T-helper 17 cell (primary cell): ENCODE data around the gene NCAPG. TPM values are rescaled to one million over a fixed set of nuclear protein-coding genes. Genes with fewer than 3 reads are reported as not detected.

Experiments used
- ATAC-seq: fragments of 150-1000 bp; cut with Tn5 transposase; 2 replicates; pipeline ENCODE4 v1.10.0; 2021; ENCODE audit warnings: mild to moderate bottlenecking, moderate library complexity
- DNase-seq, 3 donors: peaks; one replicate each; pipeline versions ENCODE4 v3.0.0 to v3.0.0-alpha.2; 2020 to 2021
- H3K9me3 ChIP-seq: one replicate; pipeline ENCODE4 v1.7.0; 2013; ENCODE audit warnings: low read length, mild to moderate bottlenecking; ENCODE audit not compliant: control insufficient read depth, poor library complexity, severe bottlenecking
- H3K27ac Mint-ChIP-seq: one replicate; pipeline ENCODE4 v1.8.0; 2022; ENCODE audit warnings: mild to moderate bottlenecking, moderate library complexity, mixed read lengths
- H3K27me3 Mint-ChIP-seq: one replicate; pipeline ENCODE4 v1.8.0; 2022; ENCODE audit warnings: mixed read lengths
- H3K36me3 Mint-ChIP-seq: one replicate; pipeline ENCODE4 v1.8.0; 2022; ENCODE audit warnings: low read depth, mixed read lengths
- H3K4me1 Mint-ChIP-seq: one replicate; pipeline ENCODE4 v1.8.0; 2022; ENCODE audit warnings: mild to moderate bottlenecking, mixed read lengths
- H3K4me3 Mint-ChIP-seq: one replicate; pipeline ENCODE4 v1.8.0; 2022; ENCODE audit warnings: mild to moderate bottlenecking, moderate library complexity, mixed read lengths
- total RNA-seq, 4 donors: library from RNA in 2 of 4; stranded (reverse) in 2 of 4; gene quantifications; one replicate each; pipeline ENCODE4 v1.2.3 and lab custom pipeline; 2022 to 2026

The NCAPG gene, protein sequence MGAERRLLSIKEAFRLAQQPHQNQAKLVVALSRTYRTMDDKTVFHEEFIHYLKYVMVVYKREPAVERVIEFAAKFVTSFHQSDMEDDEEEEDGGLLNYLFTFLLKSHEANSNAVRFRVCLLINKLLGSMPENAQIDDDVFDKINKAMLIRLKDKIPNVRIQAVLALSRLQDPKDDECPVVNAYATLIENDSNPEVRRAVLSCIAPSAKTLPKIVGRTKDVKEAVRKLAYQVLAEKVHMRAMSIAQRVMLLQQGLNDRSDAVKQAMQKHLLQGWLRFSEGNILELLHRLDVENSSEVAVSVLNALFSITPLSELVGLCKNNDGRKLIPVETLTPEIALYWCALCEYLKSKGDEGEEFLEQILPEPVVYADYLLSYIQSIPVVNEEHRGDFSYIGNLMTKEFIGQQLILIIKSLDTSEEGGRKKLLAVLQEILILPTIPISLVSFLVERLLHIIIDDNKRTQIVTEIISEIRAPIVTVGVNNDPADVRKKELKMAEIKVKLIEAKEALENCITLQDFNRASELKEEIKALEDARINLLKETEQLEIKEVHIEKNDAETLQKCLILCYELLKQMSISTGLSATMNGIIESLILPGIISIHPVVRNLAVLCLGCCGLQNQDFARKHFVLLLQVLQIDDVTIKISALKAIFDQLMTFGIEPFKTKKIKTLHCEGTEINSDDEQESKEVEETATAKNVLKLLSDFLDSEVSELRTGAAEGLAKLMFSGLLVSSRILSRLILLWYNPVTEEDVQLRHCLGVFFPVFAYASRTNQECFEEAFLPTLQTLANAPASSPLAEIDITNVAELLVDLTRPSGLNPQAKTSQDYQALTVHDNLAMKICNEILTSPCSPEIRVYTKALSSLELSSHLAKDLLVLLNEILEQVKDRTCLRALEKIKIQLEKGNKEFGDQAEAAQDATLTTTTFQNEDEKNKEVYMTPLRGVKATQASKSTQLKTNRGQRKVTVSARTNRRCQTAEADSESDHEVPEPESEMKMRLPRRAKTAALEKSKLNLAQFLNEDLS
- total RNA-seq (1 to 10 TPM in 1 of 2 donors, under 1 TPM in 1; 0.35 to 1.2 TPM), total RNA-seq (lab: John Stamatoyannopoulos, UW) (3.6 to 5.6 reads per million in 2 donors)

DNA sequence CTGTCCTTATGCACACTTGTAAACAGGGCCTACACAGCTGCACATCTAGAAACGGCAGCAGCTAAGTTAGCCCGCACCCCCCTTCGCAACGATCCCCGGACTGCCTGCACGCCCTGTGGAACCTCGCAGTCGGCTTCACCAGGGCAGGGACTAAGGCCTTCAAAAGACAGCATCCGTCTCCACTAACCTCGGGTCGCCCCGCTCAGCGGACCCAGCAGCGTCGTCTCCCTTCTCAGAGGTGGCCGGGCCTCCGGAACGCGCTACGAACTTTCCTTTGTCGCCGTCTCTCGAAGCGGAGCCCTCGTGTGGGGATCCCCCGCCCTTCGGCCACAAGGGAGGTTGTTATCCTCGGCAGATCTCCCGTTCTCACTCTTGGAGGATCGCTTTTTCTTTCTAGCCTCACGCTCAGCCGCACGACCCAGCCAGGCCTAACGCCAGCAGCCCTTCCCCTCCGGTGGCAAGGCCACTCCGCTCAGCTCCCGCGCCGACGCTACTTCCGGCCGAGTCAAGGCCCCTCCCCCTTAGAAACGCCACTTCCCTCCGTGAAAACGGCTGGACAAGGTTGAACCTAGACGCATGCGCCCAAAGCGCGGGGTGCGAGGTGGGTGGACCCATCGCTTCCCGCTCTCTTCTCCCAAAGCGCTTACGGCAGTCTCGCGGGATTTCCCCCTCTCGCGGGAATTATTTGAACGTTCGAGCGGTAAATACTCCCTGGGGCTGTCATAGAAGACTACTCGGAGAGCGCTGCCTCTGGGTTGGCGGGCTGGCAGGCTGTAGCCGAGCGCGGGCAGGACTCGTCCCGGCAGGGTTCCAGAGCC lies at the start of gene NCAPG, which contains the start of gene DCAF16:
TSS of gene NCAPG (plus strand) at position 720 of the 818 bp plus-strand sequence. CDS start 99 bp downstream, outside the sequence.
TSS of gene DCAF16 (minus strand) at position 498 of the 818 bp plus-strand sequence. CDS start 6,616 bp downstream, outside the sequence.
- peak; percentile 94 to 99 (median 98) for DNase-seq
- Mint-ChIP-seq H3K4me1 (peaks cover 50% of the 10 kb centered on the region), H3K36me3 (peaks cover 3% of the 10 kb centered on the region), H3K27me3 (no peaks in the 10 kb centered on the region), H3K27ac (peak within 1 kb of the TSS; percentile 100), H3K4me3 (peak within 1 kb of the TSS; percentile 100)
- H3K9me3 ChIP-seq, result no peaks in the 10 kb centered on the region
- ATAC-seq, result peak; percentile 91

DNA sequence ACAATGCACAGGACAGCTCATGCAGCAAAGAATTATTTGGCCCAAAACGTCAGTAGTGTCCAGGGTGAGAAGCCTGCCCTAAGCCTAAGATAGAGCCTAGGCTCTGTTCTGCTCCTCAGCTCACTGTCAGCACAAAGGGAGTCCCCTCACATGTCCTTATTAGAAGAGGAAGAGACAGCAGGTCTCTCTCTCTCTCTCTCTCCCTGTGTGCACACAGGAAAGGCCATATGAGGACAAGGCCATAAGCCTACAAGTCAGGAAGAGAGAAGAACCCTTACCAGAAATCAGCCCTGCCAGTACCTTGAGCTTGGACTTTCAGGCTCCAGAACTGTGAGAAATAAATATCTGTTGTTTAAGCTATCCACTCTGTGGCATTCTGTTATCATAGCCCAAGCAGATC lies 49.7 kb upstream of the NCAPG start:
- Mint-ChIP-seq H3K36me3 (peaks cover 3% of the 10 kb centered on the region), H3K27me3 (peaks cover 39% of the 10 kb centered on the region), H3K27ac (no peak overlapping the region), H3K4me3 (no peak overlapping the region), H3K4me1 (peaks cover 5% of the 10 kb centered on the region)
- no peaks in the 10 kb centered on the region for H3K9me3 ChIP-seq
- ATAC-seq (no peak), DNase-seq (no peak)

DNA sequence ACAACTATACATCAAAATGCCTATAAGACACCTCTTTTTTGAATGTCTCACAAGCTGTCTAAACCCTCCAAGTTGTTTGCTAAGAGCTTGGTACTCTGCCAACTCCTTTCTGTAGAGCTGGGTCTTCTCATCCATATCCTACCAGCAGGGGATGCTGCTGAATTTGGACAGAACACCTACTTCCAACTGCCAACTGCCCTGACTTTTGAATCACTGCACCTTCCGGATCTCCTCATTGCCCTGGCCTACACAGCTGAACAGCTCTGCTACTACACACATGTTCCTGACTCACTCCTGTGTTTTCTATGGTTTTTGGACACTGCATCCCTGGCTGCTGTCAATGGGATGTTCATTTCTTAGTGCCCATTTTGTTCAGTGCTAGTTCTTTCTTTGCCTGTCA lies 48.1 kb upstream of the NCAPG start:
- peaks cover 3% of the 10 kb centered on the region for H3K36me3 Mint-ChIP-seq
- peaks cover 5% of the 10 kb centered on the region for H3K4me1 Mint-ChIP-seq
- no peak overlapping the region for H3K4me3 Mint-ChIP-seq
- H3K27me3 Mint-ChIP-seq, result peaks cover 39% of the 10 kb centered on the region
- no peak for ATAC-seq
- H3K9me3 ChIP-seq, result no peaks in the 10 kb centered on the region
- H3K27ac Mint-ChIP-seq, result no peak overlapping the region
- DNase-seq, result no peak

DNA sequence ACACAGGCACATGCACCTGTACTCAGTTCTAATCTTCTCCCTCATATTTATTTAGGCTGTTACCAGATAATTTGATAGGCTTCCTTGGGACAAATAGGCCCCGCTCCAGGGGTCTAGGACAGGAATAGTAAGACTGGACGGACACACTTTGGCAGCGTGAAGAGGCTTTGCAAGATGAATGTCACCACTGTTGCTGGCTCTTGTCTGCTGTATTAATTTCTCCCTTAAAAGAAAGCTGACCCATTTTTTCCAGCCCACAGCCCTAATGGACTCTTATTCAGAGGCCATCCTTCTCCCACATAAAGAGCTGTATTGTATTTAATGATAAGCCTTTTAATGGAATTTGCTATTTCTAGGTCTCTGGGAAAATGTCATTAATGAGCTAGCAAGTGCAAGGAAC lies 47.4 kb upstream of the NCAPG start:
- no peak overlapping the region for H3K4me3 Mint-ChIP-seq
- no peak overlapping the region for H3K27ac Mint-ChIP-seq
- peaks cover 3% of the 10 kb centered on the region for H3K36me3 Mint-ChIP-seq
- no peak for ATAC-seq
- DNase-seq, result no peak
- peaks cover 33% of the 10 kb centered on the region for H3K27me3 Mint-ChIP-seq
- no peaks in the 10 kb centered on the region for H3K9me3 ChIP-seq
- H3K4me1 Mint-ChIP-seq, result peaks cover 5% of the 10 kb centered on the region

DNA sequence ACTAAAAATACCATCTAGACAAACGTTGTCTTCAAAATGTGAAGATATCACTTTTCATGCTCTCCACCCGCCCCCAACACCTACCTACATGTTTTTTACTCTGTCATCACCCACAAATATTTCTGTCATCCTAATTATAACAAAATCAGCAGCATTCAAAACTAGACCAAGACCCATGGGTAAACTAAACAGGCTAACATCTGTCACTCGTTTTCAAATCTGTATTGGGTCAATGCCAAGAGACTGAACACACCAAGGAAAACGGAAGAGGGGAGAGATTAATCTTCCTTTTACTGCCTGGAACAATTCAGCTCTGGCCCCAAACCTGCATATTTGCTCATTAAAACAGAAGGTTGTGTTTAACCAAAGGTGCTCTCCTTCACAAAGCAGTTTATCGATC lies 46.8 kb upstream of the NCAPG start:
- peaks cover 30% of the 10 kb centered on the region for H3K27me3 Mint-ChIP-seq
- DNase-seq (no peak), ATAC-seq (no peak)
- peaks cover 5% of the 10 kb centered on the region for H3K4me1 Mint-ChIP-seq
- no peak overlapping the region for H3K4me3 Mint-ChIP-seq
- H3K36me3 Mint-ChIP-seq, result peaks cover 3% of the 10 kb centered on the region
- no peak overlapping the region for H3K27ac Mint-ChIP-seq
- H3K9me3 ChIP-seq, result no peaks in the 10 kb centered on the region

DNA sequence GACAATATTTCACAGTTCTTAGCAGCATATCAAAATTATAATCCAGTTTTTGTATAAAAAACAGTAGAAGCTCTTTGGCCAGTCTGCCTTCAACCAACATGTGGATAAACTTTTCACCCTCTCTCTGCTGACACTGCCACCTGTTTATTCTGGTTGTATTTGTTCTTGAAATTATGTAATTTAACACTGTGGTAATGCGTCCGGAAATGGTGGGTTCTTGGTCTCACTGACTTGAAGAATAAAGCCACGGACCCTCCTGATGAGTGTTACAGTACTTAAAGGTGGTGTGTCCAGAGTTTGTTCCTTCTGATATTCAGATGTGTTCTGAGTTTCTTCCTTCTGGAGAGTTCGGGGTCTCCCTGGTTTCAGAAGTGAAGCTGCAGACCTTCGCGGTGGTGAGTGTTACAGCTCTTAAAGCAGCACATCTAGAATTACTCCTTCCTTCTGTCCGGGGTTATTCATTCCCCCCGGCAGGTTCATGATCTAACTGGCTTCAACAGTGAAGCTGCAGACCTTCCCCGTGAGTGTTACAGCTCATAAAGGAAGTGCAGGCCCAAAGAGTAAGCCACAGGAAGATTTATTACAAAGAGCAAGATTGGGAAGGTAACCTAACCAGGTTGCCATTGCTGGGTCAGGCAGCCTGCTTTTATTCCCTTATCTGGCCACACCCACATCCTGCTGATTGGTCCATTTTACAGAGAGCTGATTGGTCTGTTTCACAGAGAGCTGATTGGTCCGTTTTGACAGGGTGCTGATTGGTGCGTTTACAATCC lies 45.1 kb upstream of the NCAPG start:
- no peak overlapping the region for H3K4me3 Mint-ChIP-seq
- peaks cover 3% of the 10 kb centered on the region for H3K36me3 Mint-ChIP-seq
- ATAC-seq, result no peak
- peaks cover 42% of the 10 kb centered on the region for H3K27me3 Mint-ChIP-seq
- DNase-seq, result no peak
- no peaks in the 10 kb centered on the region for H3K9me3 ChIP-seq
- no peak overlapping the region for H3K27ac Mint-ChIP-seq
- H3K4me1 Mint-ChIP-seq, result peaks cover 5% of the 10 kb centered on the region

DNA sequence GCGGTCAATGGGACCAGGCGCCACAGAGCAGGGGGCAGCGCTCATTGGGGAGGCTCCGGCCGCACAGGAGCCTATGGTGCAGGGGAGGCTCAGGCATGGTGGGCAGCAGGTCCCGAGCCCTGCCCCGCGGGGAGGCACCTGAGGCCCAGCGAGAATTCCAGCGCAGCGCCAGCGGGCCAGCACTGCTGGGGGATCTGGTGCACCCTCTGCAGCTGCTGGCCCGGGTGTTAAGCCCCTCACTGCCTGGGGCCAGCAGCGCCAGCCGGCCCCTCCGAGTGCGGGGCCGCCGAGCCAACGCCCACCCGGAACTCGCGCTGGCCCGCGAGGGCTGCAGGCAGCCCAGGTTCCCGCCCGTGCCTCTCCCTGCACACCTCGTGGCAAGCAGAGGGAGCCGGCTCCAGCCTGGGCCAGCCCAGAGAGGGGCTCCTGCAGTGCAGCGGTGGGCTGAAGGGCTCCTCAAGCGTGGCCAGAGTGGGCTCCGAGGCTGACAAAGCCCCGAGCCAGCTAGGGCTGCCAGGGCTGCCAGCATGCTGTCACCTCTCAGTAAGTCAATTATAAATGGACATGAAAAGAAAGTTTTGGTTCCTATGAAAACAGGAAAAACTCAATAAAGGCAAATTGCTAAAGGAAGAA lies 43.8 kb upstream of the NCAPG start:
- H3K36me3 Mint-ChIP-seq, result no peaks in the 10 kb centered on the region

DNA sequence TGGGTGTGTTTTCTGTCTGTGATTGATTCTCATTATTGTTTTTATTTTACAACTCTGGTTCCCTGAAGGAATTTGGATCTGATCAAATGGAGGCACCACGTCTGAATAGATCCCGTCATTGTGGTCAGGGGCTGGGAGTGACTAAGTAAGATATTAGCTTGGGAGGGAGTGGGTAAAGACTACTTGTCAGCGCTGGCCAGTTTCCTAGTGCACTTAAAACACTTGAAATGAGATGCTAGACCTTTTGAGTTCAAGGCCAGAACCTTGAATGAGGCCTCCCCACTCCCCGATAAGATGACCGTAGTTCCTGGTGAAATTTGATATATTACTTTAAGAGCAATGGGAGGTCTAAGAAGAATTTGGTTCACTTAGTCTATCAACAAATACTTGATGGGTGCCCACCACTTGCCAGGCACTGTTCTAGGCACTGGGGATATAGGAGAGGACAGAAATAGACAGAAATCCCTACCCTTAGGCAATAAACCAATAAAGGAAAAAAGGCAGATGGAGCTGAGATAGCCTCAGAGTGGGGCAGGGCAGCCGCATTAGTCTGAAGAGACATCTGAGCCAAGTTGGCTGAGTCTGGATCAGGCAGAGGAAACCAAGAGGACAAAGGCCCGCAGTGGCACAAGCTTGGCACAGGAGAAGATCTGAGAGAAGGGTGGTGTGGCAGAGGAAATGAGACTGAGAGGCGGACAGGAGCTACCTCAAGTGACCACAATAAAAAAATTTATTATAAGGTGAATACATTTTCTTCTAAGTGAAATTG lies 41.2 kb upstream of the NCAPG start:
- H3K9me3 ChIP-seq, result no peaks in the 10 kb centered on the region
- DNase-seq, result no peak
- peaks cover 29% of the 10 kb centered on the region for H3K27me3 Mint-ChIP-seq
- H3K36me3 Mint-ChIP-seq, result no peaks in the 10 kb centered on the region
- ATAC-seq, result no peak
- H3K4me3 Mint-ChIP-seq, result no peak overlapping the region
- H3K27ac Mint-ChIP-seq, result no peak overlapping the region
- no peaks in the 10 kb centered on the region for H3K4me1 Mint-ChIP-seq

More for the DNA sequence above, 43.8 kb upstream of the NCAPG start:
- ATAC-seq, result no peak
- DNase-seq, result no peak
- Mint-ChIP-seq H3K4me3 (no peak overlapping the region), H3K4me1 (peaks cover 4% of the 10 kb centered on the region), H3K27me3 (peaks cover 44% of the 10 kb centered on the region), H3K27ac (no peak overlapping the region)
- H3K9me3 ChIP-seq, result no peaks in the 10 kb centered on the region

DNA sequence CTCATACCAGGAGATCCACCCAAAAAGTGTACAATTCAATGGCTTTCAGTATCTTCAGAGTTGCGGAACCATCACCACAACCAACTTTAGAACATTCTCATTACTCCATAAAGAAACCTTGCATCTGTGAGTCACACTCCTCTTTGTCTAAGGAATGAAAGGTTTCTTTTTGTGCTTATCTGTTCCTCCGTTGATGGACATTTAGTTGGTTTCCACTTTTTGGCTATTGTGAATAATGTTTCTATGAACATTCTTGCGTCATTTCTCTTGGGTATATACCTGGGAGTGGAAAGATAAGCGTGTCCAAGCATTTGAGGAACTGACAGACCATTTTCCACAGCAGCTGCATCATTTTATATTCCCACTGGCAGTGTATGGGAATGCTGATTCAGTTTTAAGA lies 39.9 kb upstream of the NCAPG start:
- Mint-ChIP-seq H3K27ac (no peak overlapping the region), H3K36me3 (no peaks in the 10 kb centered on the region), H3K4me1 (no peaks in the 10 kb centered on the region), H3K4me3 (no peak overlapping the region), H3K27me3 (peaks cover 23% of the 10 kb centered on the region)
- DNase-seq (no peak), ATAC-seq (no peak)
- no peaks in the 10 kb centered on the region for H3K9me3 ChIP-seq

DNA sequence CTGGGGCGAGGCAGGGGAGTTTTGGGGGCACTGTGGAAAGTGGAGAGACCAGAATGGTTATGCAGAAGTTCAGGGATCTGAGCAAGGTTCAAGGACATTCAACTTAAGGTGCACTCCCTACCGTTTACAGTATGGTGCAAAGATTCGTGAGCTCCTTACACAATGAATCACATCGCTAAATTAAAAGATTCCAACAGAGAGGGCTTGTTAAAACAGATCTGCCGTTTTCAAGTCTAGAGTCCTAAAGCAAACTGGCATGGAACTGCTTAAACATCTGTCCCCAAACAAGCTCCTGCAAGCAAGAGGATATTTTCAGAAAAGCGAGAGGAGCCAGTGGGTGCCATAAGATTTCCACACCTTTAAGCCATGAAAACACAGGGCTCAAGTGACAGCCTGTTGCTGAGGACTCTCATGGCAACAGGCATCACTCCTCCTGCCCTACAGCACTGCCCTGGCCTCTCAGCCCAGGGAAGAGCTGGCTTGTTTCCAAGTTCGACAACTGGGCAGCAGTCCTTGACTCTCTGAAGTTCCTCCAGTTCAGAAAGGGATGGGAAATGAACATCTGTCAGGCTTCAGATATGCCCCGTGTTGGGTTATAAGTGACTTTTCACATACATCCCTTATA lies 39.4 kb upstream of the NCAPG start:
- no peak for DNase-seq
- Mint-ChIP-seq H3K36me3 (no peaks in the 10 kb centered on the region), H3K27ac (no peak overlapping the region), H3K27me3 (peaks cover 21% of the 10 kb centered on the region), H3K4me3 (no peak overlapping the region), H3K4me1 (no peaks in the 10 kb centered on the region)
- no peak for ATAC-seq
- no peaks in the 10 kb centered on the region for H3K9me3 ChIP-seq
